ENCODE measurements around the gene RNF224. TPM values are rescaled to one million over a fixed set of nuclear protein-coding genes. Genes with fewer than 3 reads are reported as not detected.
A peak's percentile ranks its signal among the peaks of the same experiment; 100 is the strongest.

The RNF224 gene
- total and polyA plus RNA-seq, 2 of the 13 experiments (the other 11 are each of a cell fraction or from before 2014, with no cell fraction given) = 0.09 TPM; not detected in 1

DNA sequence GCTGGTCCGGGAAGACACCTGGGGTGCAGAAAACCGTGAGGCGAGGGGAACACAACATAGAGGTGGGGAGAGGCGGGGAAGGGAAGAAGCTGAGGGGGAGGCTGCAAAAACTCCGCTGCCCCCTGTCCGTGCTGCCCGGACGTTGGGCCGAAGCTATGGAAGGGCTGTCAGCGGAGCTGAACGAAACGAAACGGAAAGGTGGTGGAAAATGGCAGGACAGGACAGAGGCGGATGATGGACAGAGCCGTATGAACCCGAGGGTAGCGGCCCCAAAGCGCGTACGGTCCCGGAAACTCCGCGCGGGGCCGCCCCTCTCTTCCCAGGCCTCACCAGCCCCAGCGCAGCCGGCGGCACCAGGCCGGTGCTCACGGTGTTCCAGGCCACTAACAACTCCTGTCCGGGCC lies 39.2 kb upstream of the RNF224 start (continued):
- TF ChIP-seq, protein P1, sequence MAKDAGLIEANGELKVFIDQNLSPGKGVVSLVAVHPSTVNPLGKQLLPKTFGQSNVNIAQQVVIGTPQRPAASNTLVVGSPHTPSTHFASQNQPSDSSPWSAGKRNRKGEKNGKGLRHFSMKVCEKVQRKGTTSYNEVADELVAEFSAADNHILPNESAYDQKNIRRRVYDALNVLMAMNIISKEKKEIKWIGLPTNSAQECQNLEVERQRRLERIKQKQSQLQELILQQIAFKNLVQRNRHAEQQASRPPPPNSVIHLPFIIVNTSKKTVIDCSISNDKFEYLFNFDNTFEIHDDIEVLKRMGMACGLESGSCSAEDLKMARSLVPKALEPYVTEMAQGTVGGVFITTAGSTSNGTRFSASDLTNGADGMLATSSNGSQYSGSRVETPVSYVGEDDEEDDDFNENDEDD (CRISPR knock-in tag; IDR thresholded peaks at IDR 0.05; ENCODE audit: borderline replicate concordance) = no peak
- TF ChIP-seq ZNF501 (CRISPR knock-in tag; IDR thresholded peaks at IDR 0.05) = peak; percentile 73; the same call in 1 of the 2 replicates
- TF ChIP-seq PHF21A (CRISPR knock-in tag; IDR thresholded peaks at IDR 0.05) = no peak
- no peak for TF ChIP-seq BORCS8-MEF2B (CRISPR knock-in tag; IDR thresholded peaks at IDR 0.05)
- TF ChIP-seq, protein P2, sequence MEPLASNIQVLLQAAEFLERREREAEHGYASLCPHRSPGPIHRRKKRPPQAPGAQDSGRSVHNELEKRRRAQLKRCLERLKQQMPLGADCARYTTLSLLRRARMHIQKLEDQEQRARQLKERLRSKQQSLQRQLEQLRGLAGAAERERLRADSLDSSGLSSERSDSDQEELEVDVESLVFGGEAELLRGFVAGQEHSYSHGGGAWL (CRISPR knock-in tag; IDR thresholded peaks at IDR 0.05) = no peak
- TF ChIP-seq, protein P3, sequence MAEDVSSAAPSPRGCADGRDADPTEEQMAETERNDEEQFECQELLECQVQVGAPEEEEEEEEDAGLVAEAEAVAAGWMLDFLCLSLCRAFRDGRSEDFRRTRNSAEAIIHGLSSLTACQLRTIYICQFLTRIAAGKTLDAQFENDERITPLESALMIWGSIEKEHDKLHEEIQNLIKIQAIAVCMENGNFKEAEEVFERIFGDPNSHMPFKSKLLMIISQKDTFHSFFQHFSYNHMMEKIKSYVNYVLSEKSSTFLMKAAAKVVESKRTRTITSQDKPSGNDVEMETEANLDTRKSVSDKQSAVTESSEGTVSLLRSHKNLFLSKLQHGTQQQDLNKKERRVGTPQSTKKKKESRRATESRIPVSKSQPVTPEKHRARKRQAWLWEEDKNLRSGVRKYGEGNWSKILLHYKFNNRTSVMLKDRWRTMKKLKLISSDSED (CRISPR knock-in tag; IDR thresholded peaks at IDR 0.05) = peak; percentile 32; the same call in 1 of the 2 replicates
- 0 out of 2 replicates have a peak, but pooled peaks have one; percentile 4 for TF ChIP-seq ZNF33B (CRISPR knock-in tag; IDR thresholded peaks at IDR 0.05)
- TF ChIP-seq, protein P4, sequence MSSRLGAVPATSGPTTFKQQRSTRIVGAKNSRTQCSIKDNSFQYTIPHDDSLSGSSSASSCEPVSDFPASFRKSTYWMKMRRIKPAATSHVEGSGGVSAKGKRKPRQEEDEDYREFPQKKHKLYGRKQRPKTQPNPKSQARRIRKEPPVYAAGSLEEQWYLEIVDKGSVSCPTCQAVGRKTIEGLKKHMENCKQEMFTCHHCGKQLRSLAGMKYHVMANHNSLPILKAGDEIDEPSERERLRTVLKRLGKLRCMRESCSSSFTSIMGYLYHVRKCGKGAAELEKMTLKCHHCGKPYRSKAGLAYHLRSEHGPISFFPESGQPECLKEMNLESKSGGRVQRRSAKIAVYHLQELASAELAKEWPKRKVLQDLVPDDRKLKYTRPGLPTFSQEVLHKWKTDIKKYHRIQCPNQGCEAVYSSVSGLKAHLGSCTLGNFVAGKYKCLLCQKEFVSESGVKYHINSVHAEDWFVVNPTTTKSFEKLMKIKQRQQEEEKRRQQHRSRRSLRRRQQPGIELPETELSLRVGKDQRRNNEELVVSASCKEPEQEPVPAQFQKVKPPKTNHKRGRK (CRISPR knock-in tag; IDR thresholded peaks at IDR 0.05) = no peak
- 0 out of 2 replicates have a peak, but pooled peaks have one; percentile 96 for TF ChIP-seq ZNF44 (CRISPR knock-in tag; IDR thresholded peaks at IDR 0.05)
- TF ChIP-seq NR1H2 (CRISPR knock-in tag; IDR thresholded peaks at IDR 0.05; ENCODE audit: borderline replicate concordance, low read depth) = 0 out of 2 replicates have a peak, but pooled peaks have one; percentile 67
- TF ChIP-seq NFIC (IDR thresholded peaks at IDR 0.05; ENCODE audit: low read length) = no peak
- TF ChIP-seq GTF2F1 (IDR thresholded peaks at IDR 0.05; ENCODE audit: low read length) = no peak
- TF ChIP-seq, protein P5, sequence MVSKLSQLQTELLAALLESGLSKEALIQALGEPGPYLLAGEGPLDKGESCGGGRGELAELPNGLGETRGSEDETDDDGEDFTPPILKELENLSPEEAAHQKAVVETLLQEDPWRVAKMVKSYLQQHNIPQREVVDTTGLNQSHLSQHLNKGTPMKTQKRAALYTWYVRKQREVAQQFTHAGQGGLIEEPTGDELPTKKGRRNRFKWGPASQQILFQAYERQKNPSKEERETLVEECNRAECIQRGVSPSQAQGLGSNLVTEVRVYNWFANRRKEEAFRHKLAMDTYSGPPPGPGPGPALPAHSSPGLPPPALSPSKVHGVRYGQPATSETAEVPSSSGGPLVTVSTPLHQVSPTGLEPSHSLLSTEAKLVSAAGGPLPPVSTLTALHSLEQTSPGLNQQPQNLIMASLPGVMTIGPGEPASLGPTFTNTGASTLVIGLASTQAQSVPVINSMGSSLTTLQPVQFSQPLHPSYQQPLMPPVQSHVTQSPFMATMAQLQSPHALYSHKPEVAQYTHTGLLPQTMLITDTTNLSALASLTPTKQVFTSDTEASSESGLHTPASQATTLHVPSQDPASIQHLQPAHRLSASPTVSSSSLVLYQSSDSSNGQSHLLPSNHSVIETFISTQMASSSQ (IDR thresholded peaks at IDR 0.05; ENCODE audit: low read depth) = no peak
- TF ChIP-seq, protein P5 (CRISPR knock-in tag; IDR thresholded peaks at IDR 0.05; ENCODE audit: borderline replicate concordance) = no peak
- TF ChIP-seq REL (CRISPR knock-in tag; conservative IDR thresholded peaks at IDR 0.05) = 0 out of 2 replicates have a peak, but pooled peaks have one; percentile 46
- TF ChIP-seq ZNF17 (CRISPR knock-in tag; IDR thresholded peaks at IDR 0.05) = no peak
- no peak for TF ChIP-seq ZKSCAN1 (IDR thresholded peaks at IDR 0.05; ENCODE audit: low read length)
- peak; percentile 64; the same call in 1 of the 2 replicates for TF ChIP-seq SAFB2 (CRISPR knock-in tag; IDR thresholded peaks at IDR 0.05; ENCODE audit: borderline replicate concordance, low read depth)
- TF ChIP-seq, protein P6, sequence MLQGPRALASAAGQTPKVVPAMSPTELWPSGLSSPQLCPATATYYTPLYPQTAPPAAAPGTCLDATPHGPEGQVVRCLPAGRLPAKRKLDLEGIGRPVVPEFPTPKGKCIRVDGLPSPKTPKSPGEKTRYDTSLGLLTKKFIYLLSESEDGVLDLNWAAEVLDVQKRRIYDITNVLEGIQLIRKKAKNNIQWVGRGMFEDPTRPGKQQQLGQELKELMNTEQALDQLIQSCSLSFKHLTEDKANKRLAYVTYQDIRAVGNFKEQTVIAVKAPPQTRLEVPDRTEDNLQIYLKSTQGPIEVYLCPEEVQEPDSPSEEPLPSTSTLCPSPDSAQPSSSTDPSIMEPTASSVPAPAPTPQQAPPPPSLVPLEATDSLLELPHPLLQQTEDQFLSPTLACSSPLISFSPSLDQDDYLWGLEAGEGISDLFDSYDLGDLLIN (CRISPR knock-in tag; IDR thresholded peaks at IDR 0.05; ENCODE audit: borderline replicate concordance) = no peak
- TF ChIP-seq HMG20B (CRISPR knock-in tag; conservative IDR thresholded peaks at IDR 0.05) = 0 out of 2 replicates have a peak, but pooled peaks have one; percentile 22
